Measurements from ENCODE around the gene TNRC6C. TPM values are rescaled to one million over a fixed set of nuclear protein-coding genes. Genes with fewer than 3 reads are reported as not detected.
A peak's percentile ranks its signal among the peaks of the same experiment; 100 is the strongest.
"Not testable (repeated sequence)": the region's sequence is repeated elsewhere in the genome, so short reads cannot be mapped to it uniquely, and the experiment has no call there.

TNRC6C gene
- polyA plus RNA-seq, 2 donors, result 1.2 to 3.4 TPM

DNA sequence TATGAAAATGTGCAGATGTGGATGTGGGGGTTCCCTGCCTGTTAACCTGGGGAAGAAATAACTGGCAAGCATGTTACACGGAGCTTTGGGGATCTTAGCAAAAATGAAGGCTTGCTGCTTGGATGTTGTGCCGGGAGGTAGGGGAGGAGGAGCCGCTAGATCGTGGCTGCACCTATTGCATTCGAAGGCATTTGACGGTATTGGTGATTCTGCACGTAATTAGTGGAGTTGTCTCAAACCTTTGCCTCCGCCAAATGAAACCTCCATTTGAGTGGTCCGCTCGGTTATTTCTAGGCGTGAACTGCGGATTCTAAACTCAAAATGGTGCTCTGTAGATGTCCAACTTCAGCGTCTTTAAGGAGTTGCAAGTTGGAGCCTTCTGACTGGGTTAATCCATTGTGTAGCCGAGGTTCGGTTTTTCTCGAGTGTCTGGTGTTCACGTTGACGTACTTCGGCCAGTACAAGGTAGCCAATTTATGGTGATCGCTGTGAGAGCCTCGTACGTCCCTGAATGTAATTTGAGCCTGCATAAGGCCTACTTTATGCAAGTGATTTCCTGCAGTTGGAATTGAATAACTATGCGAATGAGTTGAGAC lies 1.5 kb downstream of the TNRC6C start:
- Histone ChIP-seq H3K27me3 (ENCODE audit: control insufficient read depth in 1 of 2, insufficient read depth in 2 of 2, low read length in 2 of 2) (no peaks in the 10 kb centered on the region), H3K4me3 (ENCODE audit: low read depth in 1 of 2, low read length in 2 of 2) (peak overlapping the region; percentile 62 to 92), H3K9me3 (ENCODE audit: control insufficient read depth in 2 of 2, insufficient read depth in 1 of 2, low read depth in 1 of 2, low read length in 1 of 2) (no peaks in the 10 kb centered on the region), H3K27ac (ENCODE audit: low read depth in 2 of 2, low read length in 1 of 2) (peak overlapping the region in 1 of 2 donors; percentile 96), H3K36me3 (ENCODE audit: control insufficient read depth in 2 of 2, insufficient read depth in 2 of 2, low read length in 1 of 2) (no peaks in the 10 kb centered on the region), H3K4me1 (ENCODE audit: control insufficient read depth in 2 of 2, insufficient read depth in 2 of 2, low read length in 1 of 2) (peaks cover 4 to 5% of the 10 kb centered on the region in 2 donors)
- 30 to 38% methylated on average over 23 of the region's 23 CpGs for WGBS, 2 donors

DNA sequence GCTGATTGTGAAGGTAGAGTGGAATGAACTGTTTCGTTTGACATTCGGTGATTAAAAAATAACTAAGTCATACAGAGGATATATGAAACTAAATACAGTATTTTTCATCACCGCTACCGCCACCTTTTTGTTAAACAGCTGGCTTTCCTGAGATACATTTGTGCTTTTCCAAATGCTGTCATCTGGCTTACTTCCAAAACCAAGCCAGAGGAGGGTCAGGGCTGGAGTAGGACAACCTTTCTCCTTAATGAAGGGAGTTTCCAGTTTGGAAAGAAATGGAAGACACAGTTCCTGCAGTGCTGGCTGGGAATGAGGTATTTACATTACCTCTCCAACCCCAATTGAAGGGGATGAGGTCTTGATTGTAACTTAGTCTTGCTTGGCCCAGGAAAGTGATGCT lies 3.2 kb downstream of the TNRC6C start:
- H3K27ac ChIP-seq (ENCODE audit: low read depth in 2 of 2, low read length in 1 of 2), result no peak overlapping the region
- H3K4me1 ChIP-seq (ENCODE audit: control insufficient read depth in 2 of 2, insufficient read depth in 2 of 2, low read length in 1 of 2), result peaks cover 4 to 5% of the 10 kb centered on the region in 2 donors
- no peak overlapping the region for H3K4me3 ChIP-seq (ENCODE audit: low read depth in 1 of 2, low read length in 2 of 2)
- no peaks in the 10 kb centered on the region for H3K36me3 ChIP-seq (ENCODE audit: control insufficient read depth in 2 of 2, insufficient read depth in 2 of 2, low read length in 1 of 2)
- no peaks in the 10 kb centered on the region for H3K9me3 ChIP-seq (ENCODE audit: control insufficient read depth in 2 of 2, insufficient read depth in 1 of 2, low read depth in 1 of 2, low read length in 1 of 2)
- WGBS, 2 donors, result 78 to 81% methylated on average over 4 of the region's 4 CpGs
- H3K27me3 ChIP-seq (ENCODE audit: control insufficient read depth in 1 of 2, insufficient read depth in 2 of 2, low read length in 2 of 2), result no peaks in the 10 kb centered on the region

DNA sequence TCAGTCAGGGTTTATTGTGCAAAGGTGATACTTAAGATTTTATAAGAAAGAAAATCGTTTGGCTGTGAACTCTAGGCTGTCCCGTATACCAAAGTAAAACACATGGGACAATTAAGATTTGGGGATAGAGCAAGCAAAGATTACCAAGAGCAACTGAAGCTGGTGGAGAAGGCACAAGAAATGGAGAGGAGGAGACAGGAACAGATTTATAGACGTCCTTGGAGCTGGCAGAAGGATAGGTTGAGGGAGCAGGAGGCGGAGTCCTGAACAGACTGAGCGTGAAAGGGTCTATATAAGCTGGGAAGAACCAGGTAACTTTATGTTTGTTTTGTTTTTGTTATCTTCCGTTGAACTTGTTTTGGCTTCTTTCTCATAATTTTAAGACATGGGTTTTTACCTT lies 3.8 kb downstream of the TNRC6C start:
- no peaks in the 10 kb centered on the region for H3K36me3 ChIP-seq (ENCODE audit: control insufficient read depth in 2 of 2, insufficient read depth in 2 of 2, low read length in 1 of 2)
- no peaks in the 10 kb centered on the region for H3K27me3 ChIP-seq (ENCODE audit: control insufficient read depth in 1 of 2, insufficient read depth in 2 of 2, low read length in 2 of 2)
- no peaks in the 10 kb centered on the region for H3K9me3 ChIP-seq (ENCODE audit: control insufficient read depth in 2 of 2, insufficient read depth in 1 of 2, low read depth in 1 of 2, low read length in 1 of 2)
- peaks cover 4 to 5% of the 10 kb centered on the region in 2 donors for H3K4me1 ChIP-seq (ENCODE audit: control insufficient read depth in 2 of 2, insufficient read depth in 2 of 2, low read length in 1 of 2)
- no peak overlapping the region for H3K4me3 ChIP-seq (ENCODE audit: low read depth in 1 of 2, low read length in 2 of 2)
- 83 to 84% methylated on average over 6 of the region's 6 CpGs for WGBS, 2 donors
- H3K27ac ChIP-seq (ENCODE audit: low read depth in 2 of 2, low read length in 1 of 2), result no peak overlapping the region

DNA sequence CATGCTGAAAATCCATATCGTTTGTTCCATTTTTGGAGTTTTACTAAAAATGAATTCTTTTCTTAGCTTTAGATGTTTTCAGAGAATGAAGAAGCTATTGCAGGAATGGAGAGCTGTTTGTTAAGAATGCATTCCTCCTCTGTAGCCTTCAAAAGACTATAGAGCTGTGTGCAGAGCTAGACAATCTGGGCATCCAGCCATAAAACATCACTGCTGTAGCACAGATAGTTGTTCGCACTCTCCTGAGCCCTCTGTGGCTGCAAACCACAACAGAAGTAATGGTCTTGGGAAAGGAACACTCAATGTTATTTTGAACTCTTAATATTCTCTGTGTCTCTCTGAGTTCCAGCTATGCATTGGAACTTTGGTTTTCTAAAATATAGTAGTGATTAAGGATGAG lies 4.9 kb downstream of the TNRC6C start:
- Histone ChIP-seq H3K27ac (ENCODE audit: low read depth in 2 of 2, low read length in 1 of 2) (no peak overlapping the region), H3K9me3 (ENCODE audit: control insufficient read depth in 2 of 2, insufficient read depth in 1 of 2, low read depth in 1 of 2, low read length in 1 of 2) (no peaks in the 10 kb centered on the region), H3K27me3 (ENCODE audit: control insufficient read depth in 1 of 2, insufficient read depth in 2 of 2, low read length in 2 of 2) (no peaks in the 10 kb centered on the region), H3K36me3 (ENCODE audit: control insufficient read depth in 2 of 2, insufficient read depth in 2 of 2, low read length in 1 of 2) (no peaks in the 10 kb centered on the region), H3K4me3 (ENCODE audit: low read depth in 1 of 2, low read length in 2 of 2) (no peak overlapping the region), H3K4me1 (ENCODE audit: control insufficient read depth in 2 of 2, insufficient read depth in 2 of 2, low read length in 1 of 2) (peaks cover 2 to 5% of the 10 kb centered on the region in 2 donors)
- 52 to 54% methylated on average over 2 of the region's 2 CpGs for WGBS, 2 donors

DNA sequence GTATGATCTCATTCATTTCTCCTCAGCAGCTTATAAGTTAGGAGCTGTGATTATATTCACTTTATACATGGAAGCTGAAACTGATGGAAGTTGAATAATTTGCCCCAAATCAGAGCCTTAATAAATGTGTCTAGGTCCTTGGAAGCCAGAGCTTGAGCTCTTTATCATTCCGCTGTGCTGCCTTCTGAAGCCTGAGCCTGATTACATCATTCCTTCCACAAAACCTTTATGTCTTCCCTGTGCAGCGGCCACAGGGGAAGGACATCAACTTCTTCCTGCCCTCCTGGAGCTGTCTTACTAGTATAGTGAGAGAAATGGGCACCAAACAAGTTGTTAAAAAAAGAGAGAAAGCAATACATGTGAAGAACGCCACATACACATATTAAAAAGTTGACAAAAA lies 6.8 kb downstream of the TNRC6C start:
- no peaks in the 10 kb centered on the region for H3K36me3 ChIP-seq (ENCODE audit: control insufficient read depth in 2 of 2, insufficient read depth in 2 of 2, low read length in 1 of 2)
- no peaks in the 10 kb centered on the region for H3K27me3 ChIP-seq (ENCODE audit: control insufficient read depth in 1 of 2, insufficient read depth in 2 of 2, low read length in 2 of 2)
- no peak overlapping the region for H3K4me3 ChIP-seq (ENCODE audit: low read depth in 1 of 2, low read length in 2 of 2)
- no peak overlapping the region for H3K27ac ChIP-seq (ENCODE audit: low read depth in 2 of 2, low read length in 1 of 2)
- 85 to 88% methylated on average over 3 of the region's 3 CpGs for WGBS, 2 donors
- H3K4me1 ChIP-seq (ENCODE audit: control insufficient read depth in 2 of 2, insufficient read depth in 2 of 2, low read length in 1 of 2), result peaks cover 2 to 3% of the 10 kb centered on the region in 2 donors
- H3K9me3 ChIP-seq (ENCODE audit: control insufficient read depth in 2 of 2, insufficient read depth in 1 of 2, low read depth in 1 of 2, low read length in 1 of 2), result no peaks in the 10 kb centered on the region

DNA sequence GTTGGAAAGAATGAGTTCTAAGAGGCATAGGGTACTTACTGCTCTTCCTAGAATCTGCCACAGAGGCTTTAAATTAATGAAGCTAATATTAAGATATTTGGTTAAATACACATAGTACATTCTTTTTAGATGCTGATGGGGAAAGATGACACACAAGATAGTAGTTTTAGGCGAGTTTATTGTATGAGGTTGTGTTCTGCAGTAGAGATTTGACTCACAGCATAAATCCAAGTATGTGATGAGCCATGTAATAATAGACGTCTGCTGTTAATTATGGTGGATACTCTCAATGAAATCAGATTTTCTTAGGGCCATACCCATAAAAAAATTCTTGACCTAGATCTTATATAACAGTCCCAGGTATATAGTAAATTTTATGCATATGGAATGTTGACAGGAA lies 8.0 kb downstream of the TNRC6C start:
- Histone ChIP-seq H3K4me3 (ENCODE audit: low read depth in 1 of 2, low read length in 2 of 2) (no peak overlapping the region), H3K4me1 (ENCODE audit: control insufficient read depth in 2 of 2, insufficient read depth in 2 of 2, low read length in 1 of 2) (peaks cover 2 to 3% of the 10 kb centered on the region in 2 donors), H3K36me3 (ENCODE audit: control insufficient read depth in 2 of 2, insufficient read depth in 2 of 2, low read length in 1 of 2) (no peaks in the 10 kb centered on the region), H3K27ac (ENCODE audit: low read depth in 2 of 2, low read length in 1 of 2) (no peak overlapping the region), H3K27me3 (ENCODE audit: control insufficient read depth in 1 of 2, insufficient read depth in 2 of 2, low read length in 2 of 2) (no peaks in the 10 kb centered on the region), H3K9me3 (ENCODE audit: control insufficient read depth in 2 of 2, insufficient read depth in 1 of 2, low read depth in 1 of 2, low read length in 1 of 2) (no peaks in the 10 kb centered on the region)
- 82 to 92% methylated on average over 2 of the region's 2 CpGs for WGBS, 2 donors

DNA sequence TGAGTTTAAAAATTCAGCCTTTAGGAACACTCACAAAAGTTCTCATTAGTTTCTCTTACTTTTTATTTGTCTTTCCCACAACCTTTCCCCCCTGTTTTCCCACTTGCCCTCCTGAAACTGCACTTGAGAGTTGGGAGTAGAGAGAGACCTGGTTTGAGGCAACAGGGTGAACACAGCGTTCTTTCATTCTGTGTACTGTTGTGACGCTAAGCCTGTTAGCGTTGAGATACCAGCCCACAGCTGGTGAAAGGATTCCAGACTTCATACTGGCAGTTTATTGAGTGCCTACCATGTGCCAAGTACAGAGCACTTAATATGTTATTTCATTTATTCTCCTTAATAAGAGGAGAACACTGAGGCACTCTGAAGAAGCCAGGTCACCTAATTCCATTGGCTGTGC lies 10.3 kb downstream of the TNRC6C start:
- WGBS, 2 donors, result 83 to 95% methylated on average over 3 of the region's 3 CpGs
- Histone ChIP-seq H3K27ac (ENCODE audit: low read depth in 2 of 2, low read length in 1 of 2) (no peak overlapping the region), H3K36me3 (ENCODE audit: control insufficient read depth in 2 of 2, insufficient read depth in 2 of 2, low read length in 1 of 2) (no peaks in the 10 kb centered on the region), H3K27me3 (ENCODE audit: control insufficient read depth in 1 of 2, insufficient read depth in 2 of 2, low read length in 2 of 2) (no peaks in the 10 kb centered on the region), H3K9me3 (ENCODE audit: control insufficient read depth in 2 of 2, insufficient read depth in 1 of 2, low read depth in 1 of 2, low read length in 1 of 2) (no peaks in the 10 kb centered on the region), H3K4me1 (ENCODE audit: control insufficient read depth in 2 of 2, insufficient read depth in 2 of 2, low read length in 1 of 2) (peaks cover 0 to 3% of the 10 kb centered on the region in 2 donors), H3K4me3 (ENCODE audit: low read depth in 1 of 2, low read length in 2 of 2) (no peak overlapping the region)

DNA sequence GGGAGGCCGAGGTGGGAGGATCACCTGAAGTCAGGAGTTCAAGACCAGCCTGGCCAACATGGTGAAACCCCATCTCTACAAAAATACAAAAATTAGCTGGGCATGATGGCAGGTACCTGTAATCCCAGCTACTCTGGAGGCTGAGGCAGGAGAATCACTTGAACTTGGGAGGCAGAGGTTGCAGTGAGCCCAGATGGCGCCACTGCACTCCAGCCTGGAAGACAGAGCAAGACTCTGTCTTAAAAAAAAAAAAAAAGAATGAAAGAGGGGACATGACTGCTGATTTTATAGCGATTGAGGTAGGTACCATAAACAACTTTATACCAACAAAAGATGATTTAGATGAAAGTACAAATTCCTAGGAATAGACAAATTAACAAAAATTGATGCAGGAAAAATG lies 13.8 kb downstream of the TNRC6C start:
- H3K36me3 ChIP-seq (ENCODE audit: control insufficient read depth in 2 of 2, insufficient read depth in 2 of 2, low read length in 1 of 2); H3K27ac ChIP-seq (ENCODE audit: low read depth in 2 of 2, low read length in 1 of 2); H3K27me3 ChIP-seq (ENCODE audit: control insufficient read depth in 1 of 2, insufficient read depth in 2 of 2, low read length in 2 of 2); H3K4me1 ChIP-seq (ENCODE audit: control insufficient read depth in 2 of 2, insufficient read depth in 2 of 2, low read length in 1 of 2); H3K4me3 ChIP-seq (ENCODE audit: low read depth in 1 of 2, low read length in 2 of 2); H3K9me3 ChIP-seq (ENCODE audit: control insufficient read depth in 2 of 2, insufficient read depth in 1 of 2, low read depth in 1 of 2, low read length in 1 of 2): not testable (repeated sequence)
- WGBS, 2 donors, result 95 to 96% methylated on average over 3 of the region's 3 CpGs

DNA sequence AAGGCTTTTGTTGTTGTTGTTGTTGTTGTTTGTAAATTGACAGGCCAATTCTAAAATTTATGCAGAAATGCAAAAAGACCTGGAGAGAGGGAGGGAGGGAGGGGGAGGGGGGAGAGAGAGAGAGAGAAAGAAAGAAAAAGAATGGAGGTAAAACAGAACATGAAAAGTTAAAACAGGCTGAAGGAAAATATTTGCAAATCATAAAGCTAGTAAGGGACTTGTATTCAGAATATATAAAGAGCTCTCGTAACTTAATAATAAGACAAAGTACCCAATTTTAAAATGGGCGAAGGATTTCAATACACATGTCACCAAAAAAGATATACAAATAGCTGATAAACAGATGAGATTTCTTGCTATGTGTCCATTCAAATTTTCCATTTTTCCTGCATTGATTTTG lies 15.4 kb downstream of the TNRC6C start:
- Histone ChIP-seq H3K27me3 (ENCODE audit: control insufficient read depth in 1 of 2, insufficient read depth in 2 of 2, low read length in 2 of 2) (no peaks in the 10 kb centered on the region), H3K4me1 (ENCODE audit: control insufficient read depth in 2 of 2, insufficient read depth in 2 of 2, low read length in 1 of 2) (peaks cover 0 to 2% of the 10 kb centered on the region in 2 donors), H3K9me3 (ENCODE audit: control insufficient read depth in 2 of 2, insufficient read depth in 1 of 2, low read depth in 1 of 2, low read length in 1 of 2) (no peaks in the 10 kb centered on the region), H3K36me3 (ENCODE audit: control insufficient read depth in 2 of 2, insufficient read depth in 2 of 2, low read length in 1 of 2) (no peaks in the 10 kb centered on the region), H3K4me3 (ENCODE audit: low read depth in 1 of 2, low read length in 2 of 2) (no peak overlapping the region), H3K27ac (ENCODE audit: low read depth in 2 of 2, low read length in 1 of 2) (no peak overlapping the region)
- 95 to 97% methylated on average over 2 of the region's 2 CpGs for WGBS, 2 donors

DNA sequence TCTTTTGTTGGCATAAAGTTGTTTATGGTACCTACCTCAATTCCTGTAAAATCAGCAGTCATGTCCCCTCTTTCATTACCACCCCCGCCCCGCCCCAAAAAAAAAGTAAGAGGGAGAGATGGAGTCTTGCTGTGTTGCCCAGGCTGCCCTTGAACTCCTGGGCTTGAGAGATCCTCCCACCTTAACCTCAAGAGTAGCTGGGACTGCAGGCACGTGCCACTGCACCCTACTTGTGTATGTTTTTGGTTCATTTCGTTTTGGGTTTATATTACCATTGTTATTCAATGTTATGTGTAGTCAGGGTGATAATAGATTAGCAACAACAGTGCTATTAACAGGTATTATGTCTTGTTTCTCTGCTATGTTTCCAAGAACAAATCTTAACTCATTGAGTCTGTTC lies 15.9 kb downstream of the TNRC6C start:
- Histone ChIP-seq H3K27me3 (ENCODE audit: control insufficient read depth in 1 of 2, insufficient read depth in 2 of 2, low read length in 2 of 2) (no peaks in the 10 kb centered on the region), H3K4me3 (ENCODE audit: low read depth in 1 of 2, low read length in 2 of 2) (no peak overlapping the region), H3K27ac (ENCODE audit: low read depth in 2 of 2, low read length in 1 of 2) (no peak overlapping the region), H3K36me3 (ENCODE audit: control insufficient read depth in 2 of 2, insufficient read depth in 2 of 2, low read length in 1 of 2) (no peaks in the 10 kb centered on the region), H3K4me1 (ENCODE audit: control insufficient read depth in 2 of 2, insufficient read depth in 2 of 2, low read length in 1 of 2) (no peaks in the 10 kb centered on the region), H3K9me3 (ENCODE audit: control insufficient read depth in 2 of 2, insufficient read depth in 1 of 2, low read depth in 1 of 2, low read length in 1 of 2) (no peaks in the 10 kb centered on the region)
- WGBS, 2 donors, result 68 to 71% methylated on average over 4 of the region's 4 CpGs

Data from esophagus (tissue), 2 donors.